HCT116 (cell line): ENCODE results near the gene SYNE2. TPM values are rescaled to one million over a fixed set of nuclear protein-coding genes. Genes with fewer than 3 reads are reported as not detected.
"Not testable (repeated sequence)": the region's sequence is repeated elsewhere in the genome, so short reads cannot be mapped to it uniquely, and the experiment has no call there.

Source experiments
- ATAC-seq: fragments of 200-7000 bp; cut with Tn5 transposase; 2 replicates; pipeline ENCODE4 v1.9.1; 2020; ENCODE audit warnings: mild to moderate bottlenecking, moderate library complexity
- BruUV-seq: library from RNA; stranded (reverse); fragments of 400-500 nt; replicated peaks from 2 replicates; lab custom pipeline; 2021; lab: Mats Ljungman, UMichigan
- CTCF ChIA-PET: fragments of 300-600 bp; sonication (Branson Sonifier 250); formaldehyde crosslinking; loops from one replicate; lab custom pipeline; 2021; ENCODE audit warnings: antibody characterized with exemption; lab: Charles Lee
- POLR2A ChIA-PET: fragments of 300-600, 350-600 bp; sonication (Branson Sonifier 250); formaldehyde crosslinking; loops from one replicate; lab custom pipeline; 2021; ENCODE audit warnings: antibody characterized with exemption; lab: Charles Lee
- RAD21 ChIA-PET, 2 experiments: fragments of 300-600 bp; sonication (Branson Sonifier 250); formaldehyde crosslinking; loops; one replicate each; lab custom pipeline; 2023; ENCODE audit warnings: low total read pairs in 2 of 2; ENCODE audit not compliant: uncharacterized antibody in 2 of 2, unreplicated experiment in 2 of 2, low non-redundant PET in 1 of 2; lab: Charles Lee
- DNase-seq: peaks from one replicate; pipeline ENCODE4 v3.0.0-alpha.2; 2010; ENCODE audit warnings: low read depth, low spot score
- H2AFZ ChIP-seq: fragments of 200-600 bp; shearing (Covaris generic), sonication (generic); 2 replicates; pipeline ENCODE4 v1.6.1; 2017; ENCODE audit warnings: low read depth, mixed run types, mixed read lengths, antibody characterized with exemption, low read length; ENCODE audit not compliant: poor library complexity, severe bottlenecking
- H3K27ac ChIP-seq: 2 replicates; pipeline ENCODE4 v1.5.1; 2012; ENCODE audit warnings: low read depth, low read length
- H3K27me3 ChIP-seq: fragments of 200-600 bp; sonication (generic); 2 replicates; pipeline ENCODE4 v1.6.1; 2016; ENCODE audit warnings: mixed run types, low read length, mixed read lengths; ENCODE audit not compliant: insufficient read depth
- H3K36me3 ChIP-seq, 2 experiments: fragments of 200-500 bp in 1 of 2; fragments of 200-600 bp in 1 of 2; sonication (Bioruptor generic) in 1 of 2; sonication (generic) in 1 of 2; 2 replicates each; pipeline versions ENCODE4 v1.5.1 to v1.6.1; 2014 to 2016; ENCODE audit warnings: low read length in 2 of 2, inconsistent platforms in 1 of 2, mixed read lengths in 1 of 2, mixed run types in 1 of 2; ENCODE audit not compliant: insufficient read depth in 2 of 2, control insufficient read depth in 1 of 2
- H3K4me1 ChIP-seq, 2 experiments: fragments of 200-600 bp in 1 of 2; sonication (generic) in 1 of 2; 2 replicates each; pipeline versions ENCODE4 v1.5.1 to v1.6.1; 2012 to 2017; ENCODE audit warnings: low read length in 2 of 2, inconsistent platforms in 1 of 2, mild to moderate bottlenecking in 1 of 2, mixed read lengths in 1 of 2, mixed run types in 1 of 2, moderate library complexity in 1 of 2; ENCODE audit not compliant: insufficient read depth in 2 of 2, control insufficient read depth in 1 of 2
- H3K4me2 ChIP-seq: fragments of 200-600 bp; sonication (generic); 2 replicates; pipeline ENCODE4 v1.6.1; 2017; ENCODE audit warnings: mixed run types, low read length, mixed read lengths
- H3K4me3 ChIP-seq, 2 experiments: fragments of 200-600 bp in 1 of 2; sonication (generic) in 1 of 2; replicated peaks in 1 of 2; 2 replicates each; pipeline ENCODE4 v1.5.1; 2011 to 2016; ENCODE audit warnings: low read length in 2 of 2, control low read depth in 1 of 2, low read depth in 1 of 2, mild to moderate bottlenecking in 1 of 2, mixed read lengths in 1 of 2, mixed run types in 1 of 2
- H3K79me2 ChIP-seq: fragments of 200-600 bp; sonication (generic); 2 replicates; pipeline ENCODE4 v1.6.1; 2017; ENCODE audit warnings: mild to moderate bottlenecking, mixed run types, low read length, moderate library complexity, mixed read lengths; ENCODE audit not compliant: insufficient read depth
- H3K9ac ChIP-seq: fragments of 200-600 bp; sonication (generic); 2 replicates; pipeline ENCODE4 v1.6.1; 2016; ENCODE audit warnings: low read length, mixed read lengths
- H3K9me2 ChIP-seq: fragments of 200-600 bp; sonication (generic), shearing (Covaris generic); 2 replicates; pipeline ENCODE4 v1.6.1; 2017; ENCODE audit warnings: mixed run types, mild to moderate bottlenecking, moderate library complexity; ENCODE audit not compliant: insufficient read depth
- H3K9me3 ChIP-seq, 2 experiments: fragments of 200-500 bp in 1 of 2; fragments of 200-600 bp in 1 of 2; sonication (Bioruptor generic) in 1 of 2; sonication (generic) in 1 of 2; 2 replicates each; pipeline ENCODE4 v1.6.1; 2014 to 2017; ENCODE audit warnings: low read length in 2 of 2, mixed read lengths in 2 of 2, inconsistent platforms in 1 of 2, low read depth in 1 of 2, mild to moderate bottlenecking in 1 of 2, mixed run types in 1 of 2, moderate library complexity in 1 of 2; ENCODE audit not compliant: control insufficient read depth in 1 of 2, insufficient read depth in 1 of 2
- H4K20me1 ChIP-seq: fragments of 200-600 bp; sonication (generic), shearing (Covaris generic); 2 replicates; pipeline ENCODE4 v1.6.1; 2017; ENCODE audit warnings: mixed run types, mild to moderate bottlenecking, moderate library complexity; ENCODE audit not compliant: insufficient read depth
- CTCF ChIP-seq, 3 experiments: fragments of 200-600 bp in 1 of 3; sonication (generic) in 1 of 3; IDR thresholded peaks in 2 of 3; conservative IDR thresholded peaks in 1 of 3; 2 replicates each; pipeline ENCODE4 v1.5.1; 2012 to 2017; ENCODE audit warnings: low read depth in 2 of 3, low read length in 2 of 3, antibody characterized with exemption in 1 of 3, borderline replicate concordance in 1 of 3, control low read depth in 1 of 3, mild to moderate bottlenecking in 1 of 3, mixed read lengths in 1 of 3, mixed run types in 1 of 3, moderate library complexity in 1 of 3; ENCODE audit not compliant: insufficient read depth in 1 of 3
- ELF1 ChIP-seq: IDR thresholded peaks from 2 replicates; pipeline ENCODE4 v1.6.1; 2012; ENCODE audit warnings: low read depth, borderline replicate concordance
- POLR2A ChIP-seq: IDR thresholded peaks from 2 replicates; pipeline ENCODE4 v1.7.0; 2011; ENCODE audit warnings: borderline replicate concordance; ENCODE audit not compliant: insufficient read depth, insufficient read length; ENCODE audit errors: extremely low read depth
- POLR2AphosphoS5 ChIP-seq: IDR thresholded peaks from 2 replicates; pipeline ENCODE4 v1.6.1; 2011; ENCODE audit warnings: mild to moderate bottlenecking, low read depth, low read length, moderate library complexity
- RAD21 ChIP-seq: IDR thresholded peaks from 2 replicates; pipeline ENCODE4 v1.6.1; 2012; ENCODE audit warnings: low read depth, mild to moderate bottlenecking
- SP1 ChIP-seq: IDR thresholded peaks from 2 replicates; pipeline ENCODE4 v1.6.1; 2012; ENCODE audit warnings: low read depth
- ZBTB33 ChIP-seq: IDR thresholded peaks from 2 replicates; pipeline ENCODE4 v1.6.1; 2011; ENCODE audit warnings: mild to moderate bottlenecking, low read length, moderate library complexity; ENCODE audit not compliant: insufficient replicate concordance; ENCODE audit errors: extremely low read depth
- ZNF274 ChIP-seq: fragments of 200-500 bp; sonication (Bioruptor generic); IDR thresholded peaks from 2 replicates; pipeline ENCODE4 v1.6.1; 2014; ENCODE audit warnings: mild to moderate bottlenecking, low read depth, low read length, inconsistent platforms
- intact Hi-C: fragments of 100-400 bp; cut with micrococcal nuclease; formaldehyde crosslinking; loops from 2 replicates; pipeline ENCODE4 v1.10.0; 2022
- total RNA-seq: library from RNA; stranded (reverse); gene quantifications from one replicate; pipeline ENCODE4 v1.2.1, GENCODE V29; 2021; ENCODE audit not compliant: unreplicated experiment

Gene SYNE2
- total RNA-seq, 1 experiment from 2014 or later, result 28.8 TPM

DNA sequence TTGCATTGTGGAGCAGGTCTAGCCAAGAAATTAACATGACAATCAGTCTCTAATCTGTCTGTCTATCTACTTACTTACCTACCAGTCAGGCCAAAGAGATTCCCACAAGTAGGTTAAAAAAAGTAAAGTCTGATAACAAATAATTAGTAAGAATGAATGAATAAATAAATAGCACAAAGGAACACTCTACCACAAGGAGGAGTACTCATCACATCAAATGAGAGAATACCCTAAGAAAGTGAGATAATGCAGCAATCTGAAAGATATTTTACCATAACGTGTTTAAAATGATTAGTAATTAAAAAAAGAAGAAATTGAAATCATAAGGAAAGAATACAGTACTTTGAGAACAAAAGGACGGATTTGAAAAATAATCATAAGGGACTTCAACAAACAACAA lies 187.2 kb downstream of the SYNE2 start:
- POLR2A ChIA-PET, result no interaction called here
- ATAC-seq (no peak), DNase-seq (no peak)
- H3K9me3 ChIP-seq, result no peaks in the 10 kb centered on the region
- no peaks in the 10 kb centered on the region for H3K27me3 ChIP-seq
- no TSS peak for BruUV-seq
- H3K27ac ChIP-seq, result no peak overlapping the region
- H2AFZ ChIP-seq, result no peak overlapping the region
- H3K4me3 ChIP-seq, result no peak overlapping the region
- H3K9ac ChIP-seq, result no peak overlapping the region
- no peaks in the 10 kb centered on the region for H3K9me2 ChIP-seq
- peak; percentile 50 for TF ChIP-seq RAD21
- TF ChIP-seq POLR2AphosphoS5, result no peak
- no peak for TF ChIP-seq SP1
- TF ChIP-seq POLR2A, result no peak
- TF ChIP-seq ZBTB33, result no peak
- TF ChIP-seq ELF1, result no peak
- no peak for TF ChIP-seq ZNF274
- peak in 2 of 3 experiments; percentile 28; a peak in 2 of 6 replicates for TF ChIP-seq CTCF (IDR thresholded peaks at IDR 0.05 in 2 of 3, conservative IDR thresholded peaks at IDR 0.05 in 1 of 3; ENCODE audit: borderline replicate concordance in 1 of 3, insufficient read depth in 1 of 3, low read depth in 2 of 3, low read length in 2 of 3)
- TF ChIP-seq, all 23 proteins: peak for 2
- intact Hi-C loops, result loop anchor here (2.0 kb wide), 1 partner anchor 253 kb away; no protein-coding TSS in a partner anchor
- H3K4me2 ChIP-seq, result no peak overlapping the region
- no peaks in the 10 kb centered on the region for H3K4me1 ChIP-seq
- RAD21 ChIA-PET, result no interaction called here
- H3K36me3 ChIP-seq, result no peaks in the 10 kb centered on the region
- no peaks in the 10 kb centered on the region for H4K20me1 ChIP-seq
- no peaks in the 10 kb centered on the region for H3K79me2 ChIP-seq
- CTCF ChIA-PET, result interaction anchor here (1.8 kb wide), 1 partner anchor 264 kb away, joined by 6 read pairs; no protein-coding TSS in a partner anchor

- H3K36me3 ChIP-seq, H3K27me3 ChIP-seq, H3K9ac ChIP-seq, BruUV-seq, DNase-seq, RAD21 ChIA-PET, H4K20me1 ChIP-seq, H3K4me2 ChIP-seq, H2AFZ ChIP-seq, ATAC-seq, CTCF ChIA-PET, H3K27ac ChIP-seq, H3K4me1 ChIP-seq, H3K4me3 ChIP-seq, POLR2A ChIA-PET, intact Hi-C loops, H3K79me2 ChIP-seq, H3K9me3 ChIP-seq, H3K9me2 ChIP-seq: not testable (repeated sequence)
Measured at GRCh38 chr14:64043296-64043695, 190.5 kb downstream of the SYNE2 start.
